HG02840 (cell line): ENCODE results near the gene ENPP6.
"Not testable (repeated sequence)": the region's sequence is repeated elsewhere in the genome, so short reads cannot be mapped to it uniquely, and the experiment has no call there.

Experiments used
- ATAC-seq: cut with Tn5 transposase; IDR thresholded peaks from one replicate; pipeline ENCODE4 v1.9.1; 2021; ENCODE audit warnings: mild to moderate bottlenecking, moderate library complexity, moderate number of reproducible peaks; ENCODE audit not compliant: unreplicated experiment, low FRiP score

Gene ENPP6

GRCh38 chr4:184067931-184068554, 149.6 kb downstream of the ENPP6 start:
- ATAC-seq = no peak

- no peak for ATAC-seq
These were observed 150.9 kb downstream of the ENPP6 start for GRCh38 chr4:184066584-184067300.

GRCh38 chr4:184064877-184065276, 152.8 kb downstream of the ENPP6 start:
- no peak for ATAC-seq

GRCh38 chr4:184062769-184063168, 154.9 kb downstream of the ENPP6 start:
- ATAC-seq = no peak

- ATAC-seq = no peak
These were observed 156.1 kb downstream of the ENPP6 start for GRCh38 chr4:184061582-184061981.

GRCh38 chr4:184059099-184059498, 158.6 kb downstream of the ENPP6 start:
- ATAC-seq = no peak

- ATAC-seq = no peak
These were observed 159.6 kb downstream of the ENPP6 start for GRCh38 chr4:184058026-184058425.

- no peak for ATAC-seq
These were observed 160.8 kb downstream of the ENPP6 start for GRCh38 chr4:184056877-184057276.

GRCh38 chr4:184053434-184053833, 164.2 kb downstream of the ENPP6 start:
- ATAC-seq = no peak

DNA sequence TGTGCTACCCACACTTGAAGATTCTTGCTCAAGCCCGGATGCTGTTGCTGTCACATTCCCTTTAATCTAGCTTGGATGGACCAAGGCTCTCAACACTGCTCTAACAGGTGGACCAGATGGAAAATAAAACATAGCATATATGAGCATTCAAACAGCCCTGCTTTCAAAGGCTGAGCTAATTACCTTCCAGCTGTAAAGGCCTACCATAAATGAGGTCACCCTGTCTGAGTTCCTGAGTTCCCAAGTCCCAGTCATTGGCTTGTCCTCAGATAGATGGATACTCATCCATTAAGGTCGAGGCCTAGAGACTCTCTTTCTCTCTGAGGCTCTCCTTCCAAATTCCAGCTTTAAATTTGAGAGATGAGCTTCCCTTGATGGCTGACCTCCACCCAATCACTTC, 165.1 kb downstream of the ENPP6 start:
- ATAC-seq = no peak

DNA sequence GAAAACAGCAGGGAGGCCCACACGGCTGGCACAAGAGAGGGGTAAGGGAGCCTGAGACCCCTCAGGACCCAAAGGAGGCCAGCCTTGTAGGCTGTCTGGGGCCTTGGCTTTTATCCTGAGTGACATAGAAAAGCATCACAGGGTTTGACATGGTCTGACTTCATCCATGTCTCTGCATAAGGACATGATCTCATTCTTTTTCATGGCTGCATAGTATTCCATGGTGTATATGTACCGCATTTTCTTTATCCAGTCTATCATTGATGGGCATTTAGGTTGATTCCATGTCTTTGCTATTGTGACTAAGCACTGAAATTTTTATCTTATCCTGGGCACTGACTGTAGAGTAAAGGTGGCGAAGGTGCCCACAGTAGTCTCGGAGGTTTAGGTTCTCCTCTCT, 166.4 kb downstream of the ENPP6 start:
- not testable (repeated sequence) for ATAC-seq

DNA sequence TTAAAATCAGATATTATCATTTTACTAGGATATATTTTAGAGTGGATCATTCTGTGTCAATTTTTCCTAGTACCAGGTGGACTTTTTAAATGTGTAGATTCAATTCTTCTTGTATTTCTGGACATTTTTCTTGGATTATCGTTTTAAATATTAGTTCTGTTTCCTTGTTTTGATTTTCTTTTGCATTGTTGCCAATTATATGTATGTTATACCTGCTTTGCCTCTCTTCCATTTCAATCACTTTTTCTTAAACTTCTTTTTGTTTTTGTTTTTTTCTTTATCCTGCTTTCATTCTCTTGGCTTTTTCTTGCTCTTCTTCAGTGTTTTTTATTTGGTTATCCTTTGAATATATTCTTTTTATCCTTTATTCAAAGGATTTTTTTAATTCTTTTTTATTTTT, 171.5 kb downstream of the ENPP6 start:
- ATAC-seq = no peak

GRCh38 chr4:184041156-184041555, 176.5 kb downstream of the ENPP6 start:
- no peak for ATAC-seq

DNA sequence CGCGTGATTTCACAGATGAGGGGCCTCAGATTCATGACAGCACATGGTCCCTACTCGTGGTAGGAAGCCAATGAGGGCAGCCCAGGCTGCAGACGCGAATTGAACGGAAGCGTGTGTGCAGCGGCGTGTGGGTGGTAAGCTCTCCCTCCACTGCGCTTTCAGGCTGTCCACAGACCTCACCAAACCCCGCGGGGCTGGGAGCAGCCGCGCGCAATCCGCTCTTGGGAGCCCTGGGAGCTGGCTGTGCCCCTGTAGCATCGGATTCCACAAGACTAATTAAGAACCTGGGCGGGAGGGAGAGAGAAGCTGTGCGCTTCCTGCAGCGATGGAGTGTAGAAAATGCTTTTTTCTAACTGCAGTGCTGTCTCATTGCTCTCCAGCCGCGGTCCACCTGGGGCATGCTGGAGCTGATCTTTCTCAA, 177.7 kb downstream of the ENPP6 start:
- no peak for ATAC-seq
